Bronchial epithelial cell (primary cell): ENCODE data around the gene ABT1. TPM values are rescaled to one million over a fixed set of nuclear protein-coding genes. Genes with fewer than 3 reads are reported as not detected.

ENCODE experiments used
- DNase-seq: peaks from one replicate; pipeline ENCODE4 v3.0.0-alpha.2; 2010; ENCODE audit warnings: low read depth
- FAIRE-seq: peaks from 2 replicates; lab custom pipeline; 2011; peaks lifted over from hg19 to GRCh38; lab: Jason Lieb, UNC
- H3K27me3 ChIP-seq: 2 replicates; pipeline ENCODE4 v1.5.1; 2011; ENCODE audit warnings: low read length; ENCODE audit not compliant: control insufficient read depth, insufficient read depth
- H3K36me3 ChIP-seq: 2 replicates; pipeline ENCODE4 v1.5.1; 2011; ENCODE audit warnings: low read length; ENCODE audit not compliant: control insufficient read depth, insufficient read depth
- H3K4me3 ChIP-seq: 2 replicates; pipeline ENCODE4 v1.5.1; 2011; ENCODE audit warnings: mild to moderate bottlenecking, low read depth, low read length, control low read depth
- CTCF ChIP-seq: IDR thresholded peaks from 2 replicates; pipeline ENCODE4 v1.5.1; 2011; ENCODE audit warnings: mild to moderate bottlenecking, moderate library complexity, low read length, control low read depth, inconsistent platforms; ENCODE audit not compliant: insufficient read depth, severe bottlenecking
- total RNA-seq: library from RNA; depleted of rRNA; stranded (reverse); fragments of >200 nt; gene quantifications from 2 replicates; pipeline ENCODE4 v1.2.1, GENCODE V29; 2014

The ABT1 gene
- total RNA-seq, 1 donor from 2014 or later, result 16.8 TPM

DNA sequence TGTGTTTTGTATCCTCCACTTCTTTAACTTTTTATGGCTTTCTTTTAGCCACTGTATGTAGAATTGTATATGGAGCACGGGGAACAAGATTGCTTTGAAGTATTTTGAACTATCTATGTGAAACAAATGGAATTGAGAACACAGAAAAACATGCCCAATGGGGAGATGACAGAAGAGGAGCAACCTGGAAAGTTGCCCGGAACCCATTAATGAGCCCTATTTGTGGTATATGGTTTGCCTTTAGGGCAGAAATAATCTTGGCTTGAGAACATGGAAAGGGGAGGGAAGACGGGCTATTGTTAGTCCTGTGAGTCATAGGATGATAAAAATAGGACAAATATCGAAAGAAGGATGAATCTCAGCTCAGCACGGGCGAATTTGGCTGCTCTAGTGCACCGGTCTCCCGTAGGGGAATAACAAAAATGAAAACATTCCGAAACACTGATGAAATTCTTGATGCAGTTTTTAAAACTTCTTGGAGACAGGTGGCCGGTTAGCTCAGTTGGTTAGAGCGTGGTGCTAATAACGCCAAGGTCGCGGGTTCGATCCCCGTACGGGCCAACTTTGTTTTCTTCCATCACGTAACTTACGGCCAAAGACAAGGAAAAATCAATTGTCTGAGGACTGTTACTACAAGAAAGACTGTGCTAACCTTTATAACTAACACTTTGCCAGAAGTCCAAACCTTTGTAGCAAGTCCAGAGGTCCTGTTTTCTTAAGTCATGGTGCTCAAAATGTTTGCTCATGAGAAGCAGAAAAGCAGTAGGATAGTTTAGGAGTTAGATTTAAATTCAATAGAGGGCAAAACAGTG lies 42.9 kb upstream of the ABT1 start:
- FAIRE-seq, result no peak
- no peak for TF ChIP-seq CTCF
- DNase-seq, result peak; percentile 88

DNA sequence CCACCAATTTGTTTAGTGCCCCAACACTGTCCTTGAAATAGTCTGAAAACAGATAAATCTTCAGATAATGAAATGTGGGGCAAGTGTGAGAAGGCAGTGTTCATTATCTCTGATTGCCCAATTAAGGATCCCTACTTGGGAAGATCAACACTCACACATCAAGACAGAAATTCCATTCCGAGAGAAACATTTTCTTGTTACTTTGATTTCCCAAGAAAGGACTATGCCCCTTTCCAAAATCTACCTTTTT lies 42.4 kb upstream of the ABT1 start:
- FAIRE-seq (no peak), DNase-seq (no peak)
- H3K4me3 ChIP-seq, result peak overlapping the region; percentile 27

More for the DNA sequence above, 42.9 kb upstream of the ABT1 start:
- Histone ChIP-seq H3K4me3 (peak overlapping the region; percentile 42), H3K36me3 (no peaks in the 10 kb centered on the region), H3K27me3 (no peaks in the 10 kb centered on the region)

DNA sequence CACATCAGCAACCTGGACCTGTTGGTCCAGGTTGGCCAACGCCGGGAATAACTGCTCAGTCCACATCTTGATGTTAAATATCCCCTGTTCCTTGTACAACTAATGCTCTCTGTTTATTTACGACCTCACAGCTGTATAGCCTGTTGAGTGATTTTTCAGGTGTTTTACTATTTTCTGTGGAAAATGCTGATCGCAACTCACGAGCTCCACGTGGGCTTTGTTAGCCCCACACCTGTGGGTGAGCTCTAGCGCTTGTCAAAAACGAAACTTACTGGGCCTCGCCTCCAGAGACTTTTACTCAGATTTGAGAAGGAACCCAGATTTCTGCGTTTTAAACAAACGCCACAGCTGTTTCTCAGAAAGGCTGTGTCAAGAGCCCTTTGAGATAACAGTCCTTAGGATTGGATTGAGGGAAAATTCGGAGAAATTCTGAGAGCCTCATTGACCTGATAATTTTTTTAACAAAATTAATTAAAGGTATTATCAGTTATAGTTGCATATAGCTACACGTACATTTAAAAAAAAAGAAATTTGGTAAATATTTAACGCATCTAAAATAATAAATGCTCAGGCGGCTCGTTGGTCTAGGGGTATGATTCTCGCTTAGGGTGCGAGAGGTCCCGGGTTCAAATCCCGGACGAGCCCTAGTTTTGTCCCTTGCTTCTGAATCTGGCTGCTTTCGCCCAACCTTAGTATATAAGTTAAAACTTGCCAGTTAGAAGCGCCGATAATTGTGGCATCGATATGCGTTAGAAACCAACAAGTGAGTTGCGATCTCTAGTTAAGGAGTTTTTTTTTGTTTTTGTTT lies 41.9 kb upstream of the ABT1 start:
- no peak for FAIRE-seq
- DNase-seq, result peak; percentile 55
- Histone ChIP-seq H3K36me3 (no peaks in the 10 kb centered on the region), H3K4me3 (peak overlapping the region; percentile 27), H3K27me3 (no peaks in the 10 kb centered on the region)
- TF ChIP-seq CTCF, result no peak

More for the DNA sequence above, 42.4 kb upstream of the ABT1 start:
- Histone ChIP-seq H3K27me3 (no peaks in the 10 kb centered on the region), H3K36me3 (no peaks in the 10 kb centered on the region)
- TF ChIP-seq CTCF, result no peak

- Histone ChIP-seq H3K36me3 (no peaks in the 10 kb centered on the region), H3K4me3 (peak overlapping the region; percentile 12), H3K27me3 (no peaks in the 10 kb centered on the region)
- no peak for TF ChIP-seq CTCF
- FAIRE-seq, result no peak
- DNase-seq, result no peak
Measured at GRCh38 chr6:26555505-26556262, 41.1 kb upstream of the ABT1 start.

DNA sequence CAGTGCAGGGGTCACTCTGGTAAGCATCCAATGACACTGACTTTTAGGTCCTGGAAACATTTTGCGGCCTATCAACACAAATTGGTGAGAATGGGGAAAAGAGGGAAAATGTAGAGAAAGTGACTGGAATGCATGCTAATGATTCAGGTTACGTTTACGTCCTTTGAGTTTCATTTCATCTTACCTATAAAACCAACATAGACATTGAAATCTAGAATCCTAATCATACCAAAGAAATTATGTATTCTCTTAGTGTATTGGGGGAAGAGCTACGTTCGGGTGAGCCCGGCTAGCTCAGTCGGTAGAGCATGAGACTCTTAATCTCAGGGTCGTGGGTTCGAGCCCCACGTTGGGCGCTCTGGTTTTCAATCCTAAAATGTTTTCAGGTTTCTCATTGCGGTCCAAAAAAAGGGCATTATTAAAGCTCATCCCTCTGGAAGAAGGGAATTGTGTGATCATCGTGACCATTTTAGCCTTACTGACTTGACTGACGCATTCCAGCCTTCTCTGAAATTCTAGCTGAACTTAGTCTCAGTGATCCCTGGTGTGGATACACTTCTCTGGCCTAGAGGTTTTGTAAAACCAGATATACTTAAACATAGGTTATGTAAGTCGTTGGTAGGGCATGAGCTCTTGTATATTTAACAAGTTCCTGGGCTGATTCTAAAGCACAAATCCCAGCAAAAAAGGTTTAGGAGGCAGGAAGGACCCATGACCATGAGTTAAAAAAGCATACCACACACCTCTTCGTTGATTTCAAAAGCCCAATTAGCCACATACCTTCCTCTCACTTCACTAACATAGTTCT lies 40.3 kb upstream of the ABT1 start:
- TF ChIP-seq CTCF, result no peak
- H3K36me3 ChIP-seq, result no peaks in the 10 kb centered on the region
- peak; percentile 87 for DNase-seq
- FAIRE-seq, result no peak
- no peak overlapping the region for H3K4me3 ChIP-seq
- H3K27me3 ChIP-seq, result no peaks in the 10 kb centered on the region
